GM18526 (cell line): ENCODE measurements around the gene OR8B12.

Source experiments
- POLR2A ChIP-seq: IDR thresholded peaks from 3 replicates; pipeline ENCODE4 v1.6.1; 2011; ENCODE audit not compliant: insufficient read length; ENCODE audit errors: extremely low read depth

Gene OR8B12

GRCh38 chr11:124543554-124543953 is at the start of gene OR8B12:
OR8B12 (minus strand) TSS chr11:124543654; CDS start chr11:124543654, 0 bp downstream.
- TF ChIP-seq POLR2A = no peak

DNA sequence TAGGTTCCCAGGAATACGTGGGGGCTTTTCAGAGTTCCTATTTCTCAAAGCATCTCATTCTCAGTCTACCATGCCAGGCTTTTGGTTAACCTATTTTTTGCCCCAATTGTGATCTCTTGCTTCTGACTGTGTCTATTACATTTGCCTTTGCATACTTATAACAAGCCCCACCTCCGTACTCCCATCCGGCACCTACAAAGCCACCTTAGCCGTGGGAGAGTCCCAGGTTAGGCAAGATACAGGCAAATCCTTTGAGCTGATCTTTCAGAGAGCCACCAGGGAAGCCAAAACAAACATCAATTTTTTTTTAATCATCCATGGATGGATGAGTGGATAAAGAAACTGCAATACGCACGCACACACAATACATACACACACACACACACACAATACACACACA is 49.2 kb upstream of the OR8B12 start:
- no peak for TF ChIP-seq POLR2A

DNA sequence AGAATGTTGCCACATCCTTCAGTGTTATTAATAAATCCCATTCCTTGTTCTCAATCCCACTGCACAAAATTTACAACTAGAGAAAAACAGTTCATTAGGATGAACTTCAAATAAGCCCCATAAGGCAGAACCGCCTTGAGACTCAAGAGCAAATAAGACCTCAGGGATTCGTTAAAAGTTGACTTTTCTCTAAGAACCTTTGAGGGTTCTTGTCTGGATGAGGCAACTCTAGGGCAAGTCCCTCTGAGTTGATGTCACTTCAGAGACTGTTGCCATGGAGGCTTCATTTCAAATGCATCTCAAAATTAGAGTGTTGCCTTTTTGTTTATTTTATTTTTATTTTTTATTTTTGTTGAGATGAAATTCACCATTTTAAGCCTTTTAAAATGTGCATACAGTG is 48.0 kb upstream of the OR8B12 start:
- TF ChIP-seq POLR2A = no peak

DNA sequence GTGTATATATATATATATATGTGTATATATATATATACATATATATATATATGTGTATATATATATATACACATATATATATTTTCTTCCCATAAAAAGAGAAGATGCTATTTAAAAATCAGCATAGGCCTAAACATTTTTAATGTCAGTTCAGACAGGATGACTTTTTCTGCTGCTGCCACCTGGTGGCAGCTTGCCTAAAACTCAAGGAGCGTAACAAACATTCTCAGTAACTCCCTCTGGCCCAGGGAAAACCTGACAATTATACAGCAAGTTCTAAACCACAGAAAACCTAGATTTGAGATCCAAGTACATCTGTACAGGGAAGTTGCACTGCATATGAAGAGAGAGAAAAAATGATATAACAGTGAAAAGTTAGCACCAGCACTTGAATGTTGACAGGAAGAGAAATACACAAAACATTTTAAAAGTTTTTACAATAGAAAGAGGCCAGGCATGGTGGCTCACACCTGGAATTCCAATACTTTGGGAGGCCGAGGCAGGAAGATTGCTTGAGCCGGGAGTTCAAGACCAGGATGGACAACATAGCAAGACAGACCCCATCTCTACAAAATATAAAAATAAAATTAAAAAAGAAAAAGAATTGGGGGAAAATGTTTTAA is 42.9 kb upstream of the OR8B12 start:
- no peak for TF ChIP-seq POLR2A

GRCh38 chr11:124584681-124585372 is 41.4 kb upstream of the OR8B12 start:
- TF ChIP-seq POLR2A = no peak

- TF ChIP-seq POLR2A = no peak
These were observed 40.3 kb upstream of the OR8B12 start for GRCh38 chr11:124583781-124584180.

DNA sequence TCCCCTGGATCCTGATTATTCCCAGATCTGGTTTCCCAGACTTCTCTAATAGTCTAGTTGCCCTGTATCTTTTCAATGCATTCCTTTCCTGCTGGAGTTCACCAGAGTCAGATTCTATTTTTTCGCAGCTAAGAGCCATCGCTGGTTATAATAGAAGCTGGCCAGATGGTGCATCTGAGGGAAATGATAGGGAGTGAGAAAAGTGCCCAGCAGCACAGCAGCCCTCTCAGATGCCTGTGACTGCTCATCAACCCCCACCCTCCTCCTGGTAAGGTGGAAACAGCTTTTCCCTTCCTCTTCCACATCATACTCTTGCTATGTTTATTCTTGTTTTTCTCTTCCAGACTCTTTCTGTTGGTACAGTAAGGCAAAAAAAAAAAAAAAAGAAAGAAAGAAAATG is 39.1 kb upstream of the OR8B12 start:
- no peak for TF ChIP-seq POLR2A

GRCh38 chr11:124581817-124582216 is 38.4 kb upstream of the OR8B12 start:
- no peak for TF ChIP-seq POLR2A

- TF ChIP-seq POLR2A = no peak
These were observed 35.3 kb upstream of the OR8B12 start for GRCh38 chr11:124578761-124579160.

DNA sequence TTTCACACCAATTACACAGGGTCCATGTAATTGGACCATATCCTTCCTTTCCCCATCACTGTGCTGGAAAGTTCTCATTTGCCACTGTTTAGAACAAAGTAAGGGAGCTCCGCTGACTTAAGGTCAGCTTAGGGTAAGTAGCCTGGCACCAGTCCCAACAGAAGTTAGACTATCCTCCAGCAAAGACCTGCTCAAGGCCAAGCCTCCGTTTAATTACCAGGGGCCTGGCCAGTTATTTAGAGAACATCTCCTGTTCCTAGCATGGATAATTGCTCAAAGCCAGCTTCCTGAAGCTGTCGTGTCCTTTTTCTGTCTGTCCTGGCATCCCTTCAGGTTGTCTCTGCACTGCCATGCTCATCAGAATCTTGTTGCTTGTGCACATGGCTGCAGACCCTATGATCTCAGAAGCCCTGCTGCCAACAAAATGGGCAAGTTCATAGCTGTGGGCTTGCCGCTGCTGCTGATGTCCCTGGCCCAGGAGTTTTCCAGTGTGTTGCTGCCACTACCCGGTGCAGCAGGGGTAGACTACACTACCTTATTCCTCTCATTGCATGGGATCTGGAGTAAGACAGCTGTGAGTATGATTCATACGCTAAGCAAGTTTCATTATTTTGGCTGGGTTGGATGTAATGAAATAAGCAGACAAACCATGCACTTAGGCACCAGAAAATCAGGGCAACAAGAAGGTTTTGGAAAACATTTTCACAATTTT is 34.4 kb upstream of the OR8B12 start:
- no peak for TF ChIP-seq POLR2A

GRCh38 chr11:124570160-124570559 is 26.7 kb upstream of the OR8B12 start:
- TF ChIP-seq POLR2A = no peak

- no peak for TF ChIP-seq POLR2A
These were observed 26.2 kb upstream of the OR8B12 start, which contains the start of gene OR8A1 for GRCh38 chr11:124569697-124570096. OR8A1 (plus strand) TSS chr11:124569997; CDS start chr11:124570120, 123 bp downstream.

DNA sequence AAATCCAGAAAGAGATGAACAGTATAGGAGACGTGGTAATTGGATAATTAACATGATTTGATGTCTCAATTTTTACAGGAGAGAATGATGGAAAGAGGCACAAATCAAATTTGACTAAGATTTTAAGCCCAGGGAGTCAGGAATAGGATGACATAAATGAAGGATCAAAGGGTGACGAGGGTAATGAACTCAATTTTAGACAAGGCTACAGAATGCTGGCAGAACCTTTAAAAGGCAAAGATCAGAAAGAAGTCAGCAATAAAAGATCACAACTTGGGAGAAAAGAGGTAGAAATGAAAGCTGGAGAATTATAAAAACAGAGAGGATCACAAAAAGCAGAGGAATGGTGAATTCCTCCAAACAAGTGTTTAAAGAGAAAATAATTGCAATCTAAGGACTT is 13.4 kb upstream of the OR8B12 start:
- no peak for TF ChIP-seq POLR2A

DNA sequence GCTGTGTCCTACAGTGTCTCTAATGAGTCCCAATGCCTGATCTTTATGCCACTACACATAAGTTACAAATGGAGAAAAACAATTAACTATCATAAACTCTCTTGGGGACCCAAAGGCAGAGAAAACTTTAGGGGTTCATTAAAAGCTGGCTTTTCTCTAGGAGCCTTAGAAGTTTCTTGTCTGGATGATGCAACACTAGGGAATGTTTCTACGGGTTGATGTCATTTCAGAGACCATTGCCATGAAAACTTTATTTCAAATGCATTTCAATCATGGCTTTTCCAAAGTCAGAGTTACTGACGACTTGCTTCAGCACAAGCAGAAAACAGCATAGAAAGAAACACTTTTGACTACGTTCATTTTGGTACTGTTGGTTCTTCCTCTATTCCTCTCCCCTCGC is 8.5 kb upstream of the OR8B12 start:
- TF ChIP-seq POLR2A = no peak

DNA sequence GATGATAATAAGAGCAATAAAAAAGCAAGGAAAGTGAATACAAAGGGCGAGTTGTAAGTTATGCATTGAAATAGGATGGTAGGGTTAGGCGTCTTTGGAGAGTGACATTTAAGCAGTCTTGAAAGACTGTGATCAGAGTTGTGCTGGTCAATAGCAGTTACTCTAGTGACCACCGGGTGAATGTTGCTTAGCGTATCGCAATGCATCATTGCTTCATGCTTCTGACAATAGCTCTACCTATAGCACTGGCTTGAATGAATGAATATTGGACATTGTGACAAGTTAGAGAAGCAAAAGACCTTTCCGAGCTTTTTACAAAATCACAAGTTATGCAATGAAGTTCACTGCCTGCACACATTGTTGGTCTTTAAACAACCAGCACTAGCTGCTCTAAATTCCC is 7.7 kb upstream of the OR8B12 start:
- TF ChIP-seq POLR2A = no peak

DNA sequence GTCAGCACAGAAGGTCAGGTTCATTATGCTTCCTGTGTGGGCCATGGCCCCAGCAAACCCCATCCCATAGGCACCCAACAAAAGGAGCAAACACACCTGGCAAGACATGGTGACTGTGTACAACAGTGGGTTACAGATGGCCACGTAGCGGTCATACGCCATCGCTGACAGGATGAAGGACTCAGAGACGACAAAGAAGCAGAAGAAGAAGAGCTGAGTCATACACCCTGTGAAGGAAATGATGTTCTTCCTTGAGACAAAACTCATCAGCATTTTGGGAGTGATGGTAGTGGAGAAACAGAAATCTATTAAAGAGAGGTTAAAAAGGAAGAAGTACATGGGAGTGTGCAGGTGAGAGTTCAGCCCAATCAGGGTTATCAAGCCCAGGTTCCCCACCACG is 309 bp downstream of the OR8B12 start:
- TF ChIP-seq POLR2A = no peak

DNA sequence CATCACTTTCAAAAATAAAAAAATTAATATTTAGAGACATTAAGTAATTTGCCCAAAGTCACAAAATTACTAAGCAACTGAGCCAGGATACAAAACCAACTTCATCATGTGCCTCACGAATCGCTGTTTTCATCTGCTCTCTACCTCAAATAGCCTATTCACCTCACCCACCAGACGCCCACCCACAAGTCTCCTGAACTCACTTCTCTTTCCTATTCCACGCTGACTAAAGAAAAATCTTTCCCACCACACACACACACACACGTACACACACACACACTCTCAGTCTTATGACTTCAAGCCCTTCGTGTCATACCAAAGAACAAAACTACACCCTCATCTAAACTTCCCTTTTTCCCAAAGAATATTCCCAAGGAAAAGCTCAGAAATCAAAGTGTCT is 2.2 kb downstream of the OR8B12 start:
- TF ChIP-seq POLR2A = no peak

GRCh38 chr11:124538019-124538418 is 5.4 kb downstream of the OR8B12 start:
- no peak for TF ChIP-seq POLR2A
